Gastroesophageal sphincter (tissue), 3 donors: Measurements from ENCODE around the gene MESP2.

Experiments
- EP300 ChIP-seq: sonication (generic); formaldehyde crosslinking; IDR thresholded peaks from one replicate; pipeline ENCODE4 v1.6.1; 2017; ENCODE audit warnings: antibody characterized with exemption, mild to moderate bottlenecking
- POLR2A ChIP-seq, 2 donors: fragments of 450-650 bp; IDR thresholded peaks; one replicate each; pipeline ENCODE4 v1.6.1; 2017; ENCODE audit warnings: antibody characterized with exemption in 2 of 2, mild to moderate bottlenecking in 2 of 2, moderate library complexity in 1 of 2
- TF ChIP-seq, protein P1 (sequence below), 4 experiments: fragments of 200-600 bp in 2 of 4; fragments of 450-650 bp in 2 of 4; sonication (generic) in 1 of 4; IDR thresholded peaks; one replicate each; pipeline ENCODE4 v1.5.1; 2017 to 2019; ENCODE audit warnings: antibody characterized with exemption in 4 of 4, mild to moderate bottlenecking in 2 of 4, moderate library complexity in 2 of 4

DNA sequence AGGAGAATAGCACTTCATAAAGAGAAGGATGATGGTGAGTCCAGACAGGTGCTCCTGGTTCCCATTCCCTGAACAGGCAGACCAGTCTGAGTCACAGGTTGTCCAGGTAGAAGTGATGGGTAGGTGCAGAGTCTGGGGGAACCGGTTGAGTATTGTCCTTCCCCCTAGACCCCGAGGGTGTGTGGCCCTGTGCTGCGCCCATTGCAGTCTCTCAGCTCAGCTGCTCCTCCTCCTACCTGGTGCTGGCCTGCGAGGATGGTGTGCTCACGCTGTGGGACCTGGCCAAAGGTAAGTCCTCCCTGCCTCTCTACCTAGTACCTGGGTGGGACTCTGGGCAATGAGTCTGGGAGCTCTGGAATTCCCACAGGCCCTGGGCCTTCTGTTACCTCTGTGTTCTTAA, 44.9 kb upstream of the MESP2 start:
- TF ChIP-seq, protein P1, sequence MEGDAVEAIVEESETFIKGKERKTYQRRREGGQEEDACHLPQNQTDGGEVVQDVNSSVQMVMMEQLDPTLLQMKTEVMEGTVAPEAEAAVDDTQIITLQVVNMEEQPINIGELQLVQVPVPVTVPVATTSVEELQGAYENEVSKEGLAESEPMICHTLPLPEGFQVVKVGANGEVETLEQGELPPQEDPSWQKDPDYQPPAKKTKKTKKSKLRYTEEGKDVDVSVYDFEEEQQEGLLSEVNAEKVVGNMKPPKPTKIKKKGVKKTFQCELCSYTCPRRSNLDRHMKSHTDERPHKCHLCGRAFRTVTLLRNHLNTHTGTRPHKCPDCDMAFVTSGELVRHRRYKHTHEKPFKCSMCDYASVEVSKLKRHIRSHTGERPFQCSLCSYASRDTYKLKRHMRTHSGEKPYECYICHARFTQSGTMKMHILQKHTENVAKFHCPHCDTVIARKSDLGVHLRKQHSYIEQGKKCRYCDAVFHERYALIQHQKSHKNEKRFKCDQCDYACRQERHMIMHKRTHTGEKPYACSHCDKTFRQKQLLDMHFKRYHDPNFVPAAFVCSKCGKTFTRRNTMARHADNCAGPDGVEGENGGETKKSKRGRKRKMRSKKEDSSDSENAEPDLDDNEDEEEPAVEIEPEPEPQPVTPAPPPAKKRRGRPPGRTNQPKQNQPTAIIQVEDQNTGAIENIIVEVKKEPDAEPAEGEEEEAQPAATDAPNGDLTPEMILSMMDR (IDR thresholded peaks at IDR 0.05), result no peak
- TF ChIP-seq EP300 (no peak), POLR2A (IDR thresholded peaks at IDR 0.05) (no peak)
